Breast epithelium (tissue), 3 donors: ENCODE results near the gene CXCR5.

Source experiments
- POLR2A ChIP-seq: fragments of 450-650 bp; IDR thresholded peaks from one replicate; pipeline ENCODE4 v1.6.1; 2016; ENCODE audit warnings: antibody characterized with exemption, mild to moderate bottlenecking, moderate library complexity
- TF ChIP-seq, protein P1 (sequence below), 3 donors: fragments of 450-650 bp; IDR thresholded peaks; one replicate each; pipeline ENCODE4 v1.5.1; 2016 to 2017; ENCODE audit warnings: antibody characterized with exemption in 3 of 3, mild to moderate bottlenecking in 3 of 3, moderate library complexity in 3 of 3

DNA sequence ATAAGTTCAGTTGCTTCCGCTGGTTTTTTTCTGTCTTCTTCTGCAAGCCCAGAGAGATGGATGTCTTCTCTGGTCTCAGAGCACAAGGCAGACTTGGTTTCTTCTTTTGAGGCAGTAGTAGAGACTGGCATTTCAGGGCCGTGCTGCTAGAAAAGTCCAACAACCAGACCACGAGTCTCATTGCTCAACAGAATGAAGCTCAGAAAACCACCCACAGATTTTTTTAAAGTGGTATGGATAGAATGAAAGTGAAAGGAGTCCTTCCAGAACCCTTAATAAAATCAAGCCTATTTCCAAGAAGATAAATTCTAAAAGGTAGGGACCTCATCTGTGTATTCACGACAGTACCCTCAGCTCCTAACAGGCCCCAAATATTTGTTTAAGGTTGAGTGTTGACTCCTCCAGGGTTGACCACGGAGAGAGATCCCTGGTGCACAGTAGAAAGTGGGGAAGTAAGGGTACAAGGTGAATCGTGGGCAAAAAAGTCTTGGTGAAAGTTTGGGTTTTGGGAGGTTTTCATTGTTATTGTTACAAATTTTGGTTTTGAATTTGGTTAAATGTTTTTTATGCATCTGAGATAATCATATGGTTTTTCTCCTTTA is 49.2 kb upstream of the CXCR5 start:
- TF ChIP-seq, protein P1, sequence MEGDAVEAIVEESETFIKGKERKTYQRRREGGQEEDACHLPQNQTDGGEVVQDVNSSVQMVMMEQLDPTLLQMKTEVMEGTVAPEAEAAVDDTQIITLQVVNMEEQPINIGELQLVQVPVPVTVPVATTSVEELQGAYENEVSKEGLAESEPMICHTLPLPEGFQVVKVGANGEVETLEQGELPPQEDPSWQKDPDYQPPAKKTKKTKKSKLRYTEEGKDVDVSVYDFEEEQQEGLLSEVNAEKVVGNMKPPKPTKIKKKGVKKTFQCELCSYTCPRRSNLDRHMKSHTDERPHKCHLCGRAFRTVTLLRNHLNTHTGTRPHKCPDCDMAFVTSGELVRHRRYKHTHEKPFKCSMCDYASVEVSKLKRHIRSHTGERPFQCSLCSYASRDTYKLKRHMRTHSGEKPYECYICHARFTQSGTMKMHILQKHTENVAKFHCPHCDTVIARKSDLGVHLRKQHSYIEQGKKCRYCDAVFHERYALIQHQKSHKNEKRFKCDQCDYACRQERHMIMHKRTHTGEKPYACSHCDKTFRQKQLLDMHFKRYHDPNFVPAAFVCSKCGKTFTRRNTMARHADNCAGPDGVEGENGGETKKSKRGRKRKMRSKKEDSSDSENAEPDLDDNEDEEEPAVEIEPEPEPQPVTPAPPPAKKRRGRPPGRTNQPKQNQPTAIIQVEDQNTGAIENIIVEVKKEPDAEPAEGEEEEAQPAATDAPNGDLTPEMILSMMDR (IDR thresholded peaks at IDR 0.05): no peak
- no peak for TF ChIP-seq POLR2A
